Measurements from ENCODE around the gene UACA.
A peak's percentile ranks its signal among the peaks of the same experiment; 100 is the strongest.
"Not testable (repeated sequence)": the region's sequence is repeated elsewhere in the genome, so short reads cannot be mapped to it uniquely, and the experiment has no call there.

The UACA gene

GRCh38 chr15:70618929-70619328, 144.4 kb downstream of the UACA start:
- no peak for DNase-seq (ENCODE audit: low read depth)

- no peak for DNase-seq (ENCODE audit: low read depth)
These were observed 145.5 kb downstream of the UACA start for GRCh38 chr15:70617911-70618287.

GRCh38 chr15:70617076-70617910, 146.1 kb downstream of the UACA start:
- no peak for DNase-seq (ENCODE audit: low read depth)

DNA sequence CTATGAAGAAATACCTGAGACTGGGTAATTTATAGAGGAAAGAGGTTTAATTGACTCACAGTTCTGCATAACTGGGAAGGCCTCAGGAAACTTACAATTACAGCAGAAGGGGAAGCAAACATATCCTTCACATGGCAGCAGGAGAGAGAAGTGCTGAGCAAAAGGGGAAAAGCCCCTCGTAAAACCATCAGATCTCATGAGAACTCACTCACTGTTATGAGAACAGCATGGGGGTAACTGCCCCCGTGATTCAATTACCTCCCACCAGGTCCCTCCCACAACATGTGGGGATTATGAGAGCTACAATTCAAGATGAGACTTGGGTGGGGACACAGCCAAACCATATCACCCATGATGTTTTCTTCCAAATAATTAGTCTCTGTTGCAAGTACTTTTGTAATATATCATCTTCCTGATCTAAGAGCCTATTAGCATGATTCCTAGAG, 147.0 kb downstream of the UACA start:
- not testable (repeated sequence) for DNase-seq (ENCODE audit: low read depth)

GRCh38 chr15:70615435-70616310, 147.7 kb downstream of the UACA start:
- no peak for DNase-seq (ENCODE audit: low read depth)

GRCh38 chr15:70614221-70614620, 149.1 kb downstream of the UACA start:
- no peak for DNase-seq (ENCODE audit: low read depth)

GRCh38 chr15:70613271-70613670, 150.1 kb downstream of the UACA start:
- no peak for DNase-seq (ENCODE audit: low read depth)

GRCh38 chr15:70611286-70611685, 152.1 kb downstream of the UACA start:
- no peak for DNase-seq (ENCODE audit: low read depth)

DNA sequence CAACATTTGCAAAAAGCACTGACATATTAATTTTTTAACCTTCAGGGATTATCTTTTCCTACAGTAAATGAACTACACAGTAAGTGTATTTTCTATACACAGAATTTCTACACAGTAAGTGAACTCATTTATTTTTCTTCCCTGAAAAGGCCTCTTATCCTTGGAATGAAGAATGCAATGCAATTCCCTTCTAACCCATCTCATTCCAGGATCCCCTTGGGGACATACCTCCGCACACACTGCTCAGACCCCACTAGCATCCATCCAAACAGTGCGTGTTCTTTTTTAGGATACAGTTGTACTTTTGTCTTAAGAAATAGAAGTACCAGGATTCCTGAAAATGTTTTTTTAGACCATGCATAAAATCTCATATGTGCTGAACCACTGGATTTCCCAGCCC, 152.8 kb downstream of the UACA start:
- DNase-seq (ENCODE audit: low read depth), result no peak

DNA sequence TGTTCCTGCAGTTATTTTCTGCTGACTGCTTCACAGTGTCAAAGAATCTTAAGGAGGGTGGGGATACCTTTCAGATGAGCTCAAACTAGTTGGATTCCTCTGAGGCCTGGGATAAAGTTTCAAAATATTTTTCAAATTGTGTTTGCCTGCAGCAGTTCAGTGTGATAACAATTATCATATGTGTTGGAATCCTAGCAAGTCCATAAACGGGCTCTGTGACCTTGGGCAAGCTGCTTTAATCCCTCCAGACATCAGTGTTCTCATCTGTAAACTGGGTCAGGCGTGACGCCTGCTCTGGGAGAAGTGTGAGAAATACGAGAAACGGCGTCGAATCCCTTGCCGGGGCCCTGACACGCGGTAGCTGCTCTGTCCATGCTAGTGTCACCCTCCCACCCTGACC, 153.5 kb downstream of the UACA start:
- no peak for DNase-seq (ENCODE audit: low read depth)

- peak; percentile 21 for DNase-seq (ENCODE audit: low read depth)
These were observed 155.2 kb downstream of the UACA start for GRCh38 chr15:70608144-70608543.

DNA sequence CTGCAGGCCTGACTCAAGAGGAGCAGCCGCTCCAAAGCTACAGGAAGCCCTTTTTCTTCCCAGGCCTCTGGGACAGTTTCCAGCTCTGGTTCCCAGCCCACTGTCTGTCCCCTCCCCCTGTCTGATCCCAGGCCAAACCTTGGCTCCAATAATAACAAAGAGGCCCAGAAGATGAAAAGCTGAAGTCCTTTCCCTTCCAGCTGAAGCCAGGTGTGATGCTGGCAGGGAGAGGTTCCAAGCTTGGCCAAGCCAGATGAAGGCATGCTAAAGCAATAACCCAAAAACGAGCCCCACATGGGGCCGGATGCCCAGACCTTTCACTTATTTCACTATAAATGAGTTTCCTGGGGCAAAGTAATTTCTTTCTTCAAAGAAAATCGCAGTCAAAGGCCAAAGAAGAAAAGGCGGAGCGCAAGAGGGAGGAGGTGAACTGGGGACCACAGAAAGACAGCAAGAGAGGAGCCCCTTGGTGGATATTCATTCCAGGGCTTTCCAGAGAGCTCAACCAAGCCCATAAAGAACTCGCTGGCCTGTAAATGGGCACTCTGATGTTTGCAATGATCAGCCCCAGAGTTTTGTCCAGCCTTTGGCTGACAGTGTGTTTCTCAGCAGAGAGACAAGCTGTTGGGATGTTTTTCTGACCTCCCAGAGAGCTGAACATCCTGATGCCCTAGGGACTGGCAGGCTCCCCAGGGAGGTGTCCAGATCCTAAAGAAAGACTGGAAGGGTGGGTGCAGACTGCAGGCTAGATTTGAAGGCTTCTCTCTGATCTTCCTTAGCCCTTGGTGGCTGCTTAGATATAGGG, 157.6 kb downstream of the UACA start:
- peak; percentile 58 for DNase-seq (ENCODE audit: low read depth)

DNA sequence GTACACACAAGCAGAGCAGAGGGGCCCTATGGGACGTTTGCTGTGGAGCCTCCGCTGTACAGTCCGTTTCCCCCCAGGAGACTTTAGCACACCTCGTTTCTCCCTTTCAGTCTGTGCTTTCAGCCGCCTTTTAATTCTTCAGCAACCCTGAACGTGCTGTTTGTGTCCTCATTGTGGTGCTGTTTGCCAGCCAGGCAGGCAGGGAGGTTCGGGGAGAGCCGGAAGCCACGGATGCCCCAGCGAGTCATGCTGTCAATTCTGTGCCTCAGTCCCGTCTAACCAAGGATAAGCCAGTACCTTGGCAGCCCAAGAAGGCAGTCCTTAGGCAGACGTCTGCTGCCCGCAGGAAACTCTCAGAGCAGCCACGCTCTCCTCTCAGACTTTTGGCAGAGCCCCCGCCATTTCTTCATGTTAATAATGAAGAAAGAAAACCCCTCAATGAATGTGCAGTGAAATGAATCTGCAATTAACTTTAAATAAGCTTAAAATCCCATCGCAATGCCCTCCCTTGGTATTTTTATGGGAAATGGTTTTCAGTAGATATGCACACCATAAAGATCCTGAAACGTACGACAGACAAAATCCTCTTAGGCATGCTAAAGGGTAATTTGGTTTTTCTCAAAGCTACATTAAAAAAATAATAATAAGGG, 158.6 kb downstream of the UACA start:
- no peak for DNase-seq (ENCODE audit: low read depth)

Data from fibroblast of the conjunctiva (primary cell).